ENCODE data around the gene GDF9. TPM values are rescaled to one million over a fixed set of nuclear protein-coding genes. Genes with fewer than 3 reads are reported as not detected.

GDF9 gene
- total and polyA plus RNA-seq, 10 of the 15 experiments (the other 5 are each of a cell fraction or from before 2014, with no cell fraction given): 0.11 to 1.5 (median 0.34) TPM

GRCh38 chr5:132871459-132872284, 5.4 kb upstream of the GDF9 start (continued):
- TF ChIP-seq SKIL (IDR thresholded peaks at IDR 0.05; ENCODE audit: low read depth, poor library complexity, severe bottlenecking): no peak
- no peak for TF ChIP-seq SIN3A (IDR thresholded peaks at IDR 0.05; ENCODE audit: low read depth, low read length)
- TF ChIP-seq ZNF24 (IDR thresholded peaks at IDR 0.05): no peak
- TF ChIP-seq BCL11A (IDR thresholded peaks at IDR 0.05; ENCODE audit: low read depth, low read length): no peak

GRCh38 chr5:132870801-132871200, 4.5 kb upstream of the GDF9 start:
- H3K4me1 ChIP-seq (ENCODE audit: control insufficient read depth, insufficient read depth, low read length): peaks cover under 1% of the 10 kb centered on the region
- intact Hi-C loops (cut with micrococcal nuclease; ENCODE audit: unreplicated experiment) (no loop called here), in situ Hi-C loops (cut with MboI) (no loop called here)
- no peak overlapping the region for H3K9ac ChIP-seq (ENCODE audit: control insufficient read depth, insufficient read depth, low read length)
- no peaks in the 10 kb centered on the region for H3K27me3 ChIP-seq (replicated peaks in 1 of 2; ENCODE audit: control insufficient read depth in 2 of 2, insufficient read depth in 2 of 2, low read length in 1 of 2)
- BruUV-seq (replicated peaks): no TSS peak
- no peaks in the 10 kb centered on the region for H4K20me1 ChIP-seq (ENCODE audit: control insufficient read depth, insufficient read depth)
- 54% methylated on average over 2 of the region's 2 CpGs for WGBS (ENCODE audit: insufficient coverage, insufficient replicate concordance, low lambda C conversion rate, missing lambda C conversion rate)
- DNase-seq (ENCODE audit: low read depth, low spot score) (no peak), FAIRE-seq (no peak), ATAC-seq (no peak)
- ChIA-PET RAD21 (ENCODE audit: unreplicated experiment) (no interaction called here), SMC1A (ENCODE audit: uncharacterized antibody, unreplicated experiment) (interaction anchor here (0.8 to 0.9 kb wide), 2 partner anchors 13 to 21 kb away, joined by 3 to 5 read pairs; no protein-coding TSS in a partner anchor), POLR2A (interaction anchor here (0.5 to 0.9 kb wide), 2 partner anchors 9 to 92 kb away, joined by 3 read pairs; no protein-coding TSS in a partner anchor), CTCF (interaction anchor here (0.7 to 1.5 kb wide), 2 partner anchors 42 to 154 kb away, joined by 3 to 4 read pairs; no protein-coding TSS in a partner anchor)
- peaks cover 19% of the 10 kb centered on the region for H3K79me2 ChIP-seq (ENCODE audit: control insufficient read depth, insufficient read depth, low read length)
- H3K36me3 ChIP-seq (ENCODE audit: control insufficient read depth in 2 of 2, insufficient read depth in 2 of 2, low read length in 1 of 2): peaks cover 3 to 21% of the 10 kb centered on the region in 2 experiments
- H2AFZ ChIP-seq (ENCODE audit: control insufficient read depth, low read depth, low read length): no peak overlapping the region
- no peak overlapping the region for H3K27ac ChIP-seq (ENCODE audit: control insufficient read depth, insufficient read depth)
- H3K4me3 ChIP-seq: no peak overlapping the region
- no peak overlapping the region for H3K4me2 ChIP-seq (ENCODE audit: control insufficient read depth, insufficient read depth)
- no peaks in the 10 kb centered on the region for H3K9me3 ChIP-seq (replicated peaks; ENCODE audit: control insufficient read depth, insufficient read depth, low read length)
- TF ChIP-seq ETV6 (conservative IDR thresholded peaks at IDR 0.05 in 1 of 2, IDR thresholded peaks at IDR 0.05 in 1 of 2; ENCODE audit: borderline replicate concordance in 1 of 2, low read depth in 1 of 2) (no peak), NR2F1 (conservative IDR thresholded peaks at IDR 0.05) (no peak), POLR2AphosphoS2 (IDR thresholded peaks at IDR 0.05; ENCODE audit: low read depth, low read length) (no peak), MLLT1 (IDR thresholded peaks at IDR 0.05) (no peak), STAT1 (conservative IDR thresholded peaks at IDR 0.05) (no peak), RFX5 (IDR thresholded peaks at IDR 0.05; ENCODE audit: low read depth, low read length) (no peak), NFIC (IDR thresholded peaks at IDR 0.05; ENCODE audit: low read depth, low read length) (no peak)

Data from GM12878 (cell line).